Mesenchymal stem cell (in vitro differentiated cells and primary cell): ENCODE measurements around the gene RAB11B.

ENCODE experiments used
- DNase-seq: peaks from one replicate; pipeline ENCODE4 v3.0.0-alpha.2; 2013
- H2AFZ ChIP-seq: one replicate; pipeline ENCODE4 v1.6.1; 2013; ENCODE audit warnings: low read depth, mild to moderate bottlenecking, control low read depth, inconsistent platforms, low read length, moderate library complexity
- H2AK5ac ChIP-seq: 2 replicates; pipeline ENCODE4 v1.6.1; 2013; ENCODE audit warnings: low read length, moderate library complexity, mild to moderate bottlenecking, inconsistent platforms; ENCODE audit not compliant: severe bottlenecking
- H2BK120ac ChIP-seq: one replicate; pipeline ENCODE4 v1.6.1; 2013; ENCODE audit warnings: low read depth, mild to moderate bottlenecking, inconsistent platforms, low read length, moderate library complexity
- H2BK12ac ChIP-seq, 2 experiments: one replicate each; pipeline ENCODE4 v1.6.1; 2013; ENCODE audit warnings: inconsistent platforms in 2 of 2, low read length in 2 of 2, mild to moderate bottlenecking in 2 of 2, moderate library complexity in 2 of 2, control low read depth in 1 of 2
- H2BK15ac ChIP-seq: one replicate; pipeline ENCODE4 v1.6.1; 2013; ENCODE audit warnings: mild to moderate bottlenecking, low read depth, inconsistent platforms; ENCODE audit not compliant: poor library complexity, severe bottlenecking
- H2BK5ac ChIP-seq: 2 replicates; pipeline ENCODE4 v1.6.1; 2013; ENCODE audit warnings: low read depth, mild to moderate bottlenecking, low read length, control low read depth, inconsistent platforms; ENCODE audit not compliant: poor library complexity, severe bottlenecking
- H3K14ac ChIP-seq, 2 experiments: one replicate each; pipeline ENCODE4 v1.6.1; 2013; ENCODE audit warnings: inconsistent platforms in 2 of 2, low read length in 2 of 2, control low read depth in 1 of 2, mild to moderate bottlenecking in 1 of 2, moderate library complexity in 1 of 2
- H3K18ac ChIP-seq, 2 experiments: one replicate each; pipeline ENCODE4 v1.6.1; 2013; ENCODE audit warnings: inconsistent platforms in 2 of 2, low read length in 2 of 2, control low read depth in 1 of 2, low read depth in 1 of 2, mild to moderate bottlenecking in 1 of 2
- H3K23ac ChIP-seq, 2 experiments: one replicate each; pipeline ENCODE4 v1.6.1; 2013; ENCODE audit warnings: inconsistent platforms in 2 of 2, low read length in 2 of 2, mild to moderate bottlenecking in 2 of 2, moderate library complexity in 2 of 2, control low read depth in 1 of 2
- H3K27ac ChIP-seq: 2 replicates; pipeline ENCODE4 v1.5.1; 2013; ENCODE audit warnings: mild to moderate bottlenecking, moderate library complexity, low read length, control low read depth, inconsistent platforms; ENCODE audit not compliant: poor library complexity, severe bottlenecking
- H3K27me3 ChIP-seq, 2 experiments: 2 replicates each; pipeline versions ENCODE4 v1.6.1 to v1.7.0; 2013; ENCODE audit warnings: low read length in 2 of 2, mild to moderate bottlenecking in 2 of 2, moderate library complexity in 2 of 2, control low read depth in 1 of 2, inconsistent platforms in 1 of 2; ENCODE audit not compliant: control insufficient read depth in 1 of 2, insufficient read depth in 1 of 2
- H3K36me3 ChIP-seq, 2 experiments: 2 replicates each; pipeline versions ENCODE4 v1.6.1 to v1.7.0; 2013; ENCODE audit warnings: low read length in 2 of 2, control low read depth in 1 of 2, inconsistent platforms in 1 of 2, low read depth in 1 of 2, mild to moderate bottlenecking in 1 of 2; ENCODE audit not compliant: insufficient read depth in 2 of 2, control insufficient read depth in 1 of 2
- H3K4ac ChIP-seq, 2 experiments: one replicate each; pipeline ENCODE4 v1.6.1; 2013; ENCODE audit warnings: inconsistent platforms in 2 of 2, low read length in 2 of 2, mild to moderate bottlenecking in 2 of 2, moderate library complexity in 2 of 2, control low read depth in 1 of 2, low read depth in 1 of 2
- H3K4me1 ChIP-seq: 2 replicates; pipeline ENCODE4 v1.6.1; 2013; ENCODE audit warnings: low read depth, low read length, control low read depth; ENCODE audit not compliant: control insufficient read depth, insufficient read depth
- H3K4me2 ChIP-seq: 2 replicates; pipeline ENCODE4 v1.6.1; 2013; ENCODE audit warnings: low read length, mild to moderate bottlenecking, inconsistent platforms; ENCODE audit not compliant: poor library complexity, severe bottlenecking
- H3K4me3 ChIP-seq, 2 experiments: 2 replicates each; pipeline versions ENCODE4 v1.5.1 to v1.7.0; 2013; ENCODE audit warnings: low read length in 2 of 2, mild to moderate bottlenecking in 2 of 2, control low read depth in 1 of 2, low read depth in 1 of 2; ENCODE audit not compliant: insufficient read depth in 1 of 2
- H3K79me1 ChIP-seq: replicated peaks from 2 replicates; pipeline ENCODE4 v1.6.1; 2013; ENCODE audit warnings: mild to moderate bottlenecking, control low read depth, low read length, inconsistent platforms; ENCODE audit not compliant: poor library complexity, severe bottlenecking
- H3K9ac ChIP-seq: 2 replicates; pipeline ENCODE4 v1.7.0; 2013; ENCODE audit warnings: mild to moderate bottlenecking, low read length, moderate library complexity
- H3K9me3 ChIP-seq: 2 replicates; pipeline ENCODE4 v1.7.0; 2013; ENCODE audit warnings: mild to moderate bottlenecking, low read length; ENCODE audit not compliant: control insufficient read depth
- H4K8ac ChIP-seq: one replicate; pipeline ENCODE4 v1.6.1; 2013; ENCODE audit warnings: inconsistent platforms, mild to moderate bottlenecking, low read length, moderate library complexity
- H4K91ac ChIP-seq: one replicate; pipeline ENCODE4 v1.6.1; 2013; ENCODE audit warnings: mild to moderate bottlenecking, low read length, inconsistent platforms
- WGBS: methylation state at CpG from one replicate; pipeline ENCODE4 v1.1.7; 2013; ENCODE audit warnings: mixed read lengths; 5-methylcytosine and 5-hydroxymethylcytosine counted together

RAB11B gene

GRCh38 chr19:8413629-8413995 is 23.5 kb downstream of the RAB11B start:
- peaks cover 11% of the 10 kb centered on the region for H3K4me1 ChIP-seq
- no peaks in the 10 kb centered on the region for H3K27me3 ChIP-seq
- peak overlapping the region; percentile 74 for H3K4me2 ChIP-seq
- H2BK120ac ChIP-seq, result no peak overlapping the region
- H4K8ac ChIP-seq, result no peak overlapping the region
- H4K91ac ChIP-seq, result no peak overlapping the region
- no peak for DNase-seq
- no peak overlapping the region for H3K27ac ChIP-seq
- no peaks in the 10 kb centered on the region for H3K9me3 ChIP-seq
- no peaks in the 10 kb centered on the region for H3K36me3 ChIP-seq
- peak overlapping the region; percentile 86 to 91 for H3K4me3 ChIP-seq
- H2BK15ac ChIP-seq, result no peak overlapping the region
- peak overlapping the region; percentile 83 for H3K9ac ChIP-seq
- no peak overlapping the region for H2BK5ac ChIP-seq
- no peak overlapping the region for H3K14ac ChIP-seq
- WGBS, result 62% methylated on average over 1 of the region's 3 CpGs
- H3K4ac ChIP-seq, result peak overlapping the region in 1 of 2 experiments; percentile 40
- peaks cover 7% of the 10 kb centered on the region for H3K79me1 ChIP-seq
- peak overlapping the region in 1 of 2 experiments; percentile 21 for H2BK12ac ChIP-seq
- no peak overlapping the region for H2AK5ac ChIP-seq
- peak overlapping the region; percentile 78 for H2AFZ ChIP-seq
- H3K23ac ChIP-seq, result no peak overlapping the region
- no peak overlapping the region for H3K18ac ChIP-seq

GRCh38 chr19:8416796-8417195 is 26.6 kb downstream of the RAB11B start:
- H3K4me3 ChIP-seq, result no peak overlapping the region
- H2BK5ac ChIP-seq, result no peak overlapping the region
- H3K18ac ChIP-seq, result no peak overlapping the region
- no peak overlapping the region for H3K4me2 ChIP-seq
- no peak overlapping the region for H2BK12ac ChIP-seq
- no peaks in the 10 kb centered on the region for H3K27me3 ChIP-seq
- H4K8ac ChIP-seq, result no peak overlapping the region
- no peak overlapping the region for H4K91ac ChIP-seq
- no peak overlapping the region for H2AK5ac ChIP-seq
- H3K27ac ChIP-seq, result no peak overlapping the region
- H2BK15ac ChIP-seq, result no peak overlapping the region
- no peaks in the 10 kb centered on the region for H3K9me3 ChIP-seq
- no peak overlapping the region for H3K9ac ChIP-seq
- peaks cover 7% of the 10 kb centered on the region for H3K79me1 ChIP-seq
- WGBS, result 96% methylated on average over 4 of the region's 4 CpGs
- H3K14ac ChIP-seq, result no peak overlapping the region
- no peak for DNase-seq
- H2BK120ac ChIP-seq, result no peak overlapping the region
- no peak overlapping the region for H3K23ac ChIP-seq
- no peak overlapping the region for H2AFZ ChIP-seq
- peaks cover 11% of the 10 kb centered on the region for H3K4me1 ChIP-seq
- no peak overlapping the region for H3K4ac ChIP-seq
- peaks cover 4% of the 10 kb centered on the region in 2 experiments for H3K36me3 ChIP-seq

GRCh38 chr19:8421484-8422461 is 31.6 kb downstream of the RAB11B start:
- Histone ChIP-seq H3K4me2 (no peak overlapping the region), H3K14ac (no peak overlapping the region), H3K18ac (no peak overlapping the region), H3K4me1 (peaks cover 16% of the 10 kb centered on the region), H3K9me3 (no peaks in the 10 kb centered on the region), H2BK5ac (no peak overlapping the region), H3K9ac (no peak overlapping the region), H2BK15ac (no peak overlapping the region), H4K8ac (no peak overlapping the region), H3K27me3 (no peaks in the 10 kb centered on the region), H2AK5ac (no peak overlapping the region), H2BK12ac (no peak overlapping the region), H2BK120ac (no peak overlapping the region), H3K23ac (no peak overlapping the region), H3K79me1 (peaks cover 4% of the 10 kb centered on the region), H3K4ac (no peak overlapping the region), H3K27ac (no peak overlapping the region), H3K4me3 (no peak overlapping the region), H3K36me3 (peaks cover 11 to 13% of the 10 kb centered on the region in 2 experiments), H4K91ac (no peak overlapping the region), H2AFZ (no peak overlapping the region)
- DNase-seq, result no peak
- WGBS, result 96% methylated on average over 24 of the region's 28 CpGs

- H3K9me3 ChIP-seq, result no peaks in the 10 kb centered on the region
- H2BK15ac ChIP-seq, result no peak overlapping the region
- H3K4me3 ChIP-seq, result peak overlapping the region in 1 of 2 experiments; percentile 57
Measured at GRCh38 chr19:8423817-8424223, 33.7 kb downstream of the RAB11B start.

More at GRCh38 chr19:8423817-8424223, 33.7 kb downstream of the RAB11B start:
- Histone ChIP-seq H3K79me1 (peaks cover 4% of the 10 kb centered on the region), H4K8ac (no peak overlapping the region), H3K4ac (no peak overlapping the region), H3K14ac (no peak overlapping the region), H2BK120ac (no peak overlapping the region), H3K4me1 (peaks cover 13% of the 10 kb centered on the region), H2BK12ac (no peak overlapping the region), H3K4me2 (no peak overlapping the region), H3K9ac (peak overlapping the region; percentile 86), H3K18ac (peak overlapping the region; percentile 61 to 85), H3K36me3 (peaks cover 13% of the 10 kb centered on the region in 2 experiments), H4K91ac (no peak overlapping the region), H2AFZ (no peak overlapping the region), H3K27me3 (no peaks in the 10 kb centered on the region), H2AK5ac (no peak overlapping the region), H3K27ac (peak overlapping the region; percentile 74), H3K23ac (no peak overlapping the region), H2BK5ac (no peak overlapping the region)
- DNase-seq, result peak; percentile 99
- 7% methylated on average over 9 of the region's 9 CpGs for WGBS
